ENCODE data around the gene MYH9.

The MYH9 gene

GRCh38 chr22:36419177-36419911 is 31.6 kb upstream of the MYH9 start:
- TF ChIP-seq CTCF (IDR thresholded peaks at IDR 0.05; ENCODE audit: insufficient read depth, low read length, poor library complexity, severe bottlenecking) (no peak), EZH2phosphoT487 (conservative IDR thresholded peaks at IDR 0.05; ENCODE audit: low read length) (no peak)

GRCh38 chr22:36417281-36417686 is 29.5 kb upstream of the MYH9 start:
- H4K20me1 ChIP-seq (ENCODE audit: low read depth, low read length), result no peaks in the 10 kb centered on the region
- no peak overlapping the region for H2AFZ ChIP-seq (ENCODE audit: low read depth, low read length, severe bottlenecking)
- no peaks in the 10 kb centered on the region for H3K27me3 ChIP-seq (ENCODE audit: low read length)
- H3K9ac ChIP-seq (ENCODE audit: low read length), result no peak overlapping the region
- H3K9me2 ChIP-seq (replicated peaks; ENCODE audit: insufficient read depth, low read length), result no peaks in the 10 kb centered on the region
- H3K79me2 ChIP-seq (ENCODE audit: insufficient read depth, low read length), result no peaks in the 10 kb centered on the region
- H3F3A ChIP-seq (ENCODE audit: insufficient read depth), result no peaks in the 10 kb centered on the region
- no peaks in the 10 kb centered on the region for H3K36me3 ChIP-seq (ENCODE audit: low read length)
- no peak overlapping the region for H3K4me3 ChIP-seq (ENCODE audit: insufficient read depth, low read length, poor library complexity, severe bottlenecking)
- no peak overlapping the region for H3K4me2 ChIP-seq (ENCODE audit: low read depth, low read length, poor library complexity, severe bottlenecking)
- H3K27ac ChIP-seq (ENCODE audit: low read depth, low read length), result no peak overlapping the region
- TF ChIP-seq EZH2phosphoT487 (conservative IDR thresholded peaks at IDR 0.05; ENCODE audit: low read length) (no peak), CTCF (IDR thresholded peaks at IDR 0.05; ENCODE audit: insufficient read depth, low read length, poor library complexity, severe bottlenecking) (no peak)
- H3K9me3 ChIP-seq (ENCODE audit: insufficient read depth, low read length), result no peaks in the 10 kb centered on the region

More at GRCh38 chr22:36419177-36419911, 31.6 kb upstream of the MYH9 start:
- no peaks in the 10 kb centered on the region for H3F3A ChIP-seq (ENCODE audit: insufficient read depth)
- no peaks in the 10 kb centered on the region for H3K9me3 ChIP-seq (ENCODE audit: insufficient read depth, low read length)
- H3K9ac ChIP-seq (ENCODE audit: low read length), result no peak overlapping the region
- no peaks in the 10 kb centered on the region for H3K79me2 ChIP-seq (ENCODE audit: insufficient read depth, low read length)
- H3K9me2 ChIP-seq (replicated peaks; ENCODE audit: insufficient read depth, low read length), result no peaks in the 10 kb centered on the region
- no peaks in the 10 kb centered on the region for H3K27me3 ChIP-seq (ENCODE audit: low read length)
- H3K4me2 ChIP-seq (ENCODE audit: low read depth, low read length, poor library complexity, severe bottlenecking), result no peak overlapping the region
- no peaks in the 10 kb centered on the region for H4K20me1 ChIP-seq (ENCODE audit: low read depth, low read length)
- H3K4me3 ChIP-seq (ENCODE audit: insufficient read depth, low read length, poor library complexity, severe bottlenecking), result no peak overlapping the region
- no peak overlapping the region for H3K27ac ChIP-seq (ENCODE audit: low read depth, low read length)
- H2AFZ ChIP-seq (ENCODE audit: low read depth, low read length, severe bottlenecking), result no peak overlapping the region
- no peaks in the 10 kb centered on the region for H3K36me3 ChIP-seq (ENCODE audit: low read length)

GRCh38 chr22:36415415-36416168 is 27.8 kb upstream of the MYH9 start:
- H3K79me2 ChIP-seq (ENCODE audit: insufficient read depth, low read length), result no peaks in the 10 kb centered on the region
- no peaks in the 10 kb centered on the region for H3K27me3 ChIP-seq (ENCODE audit: low read length)
- no peak overlapping the region for H3K4me2 ChIP-seq (ENCODE audit: low read depth, low read length, poor library complexity, severe bottlenecking)
- no peaks in the 10 kb centered on the region for H3F3A ChIP-seq (ENCODE audit: insufficient read depth)
- H3K27ac ChIP-seq (ENCODE audit: low read depth, low read length), result no peak overlapping the region
- H2AFZ ChIP-seq (ENCODE audit: low read depth, low read length, severe bottlenecking), result no peak overlapping the region
- no peaks in the 10 kb centered on the region for H3K36me3 ChIP-seq (ENCODE audit: low read length)
- H3K4me3 ChIP-seq (ENCODE audit: insufficient read depth, low read length, poor library complexity, severe bottlenecking), result no peak overlapping the region
- TF ChIP-seq CTCF (IDR thresholded peaks at IDR 0.05; ENCODE audit: insufficient read depth, low read length, poor library complexity, severe bottlenecking), result no peak
- TF ChIP-seq EZH2phosphoT487 (conservative IDR thresholded peaks at IDR 0.05; ENCODE audit: low read length), result no peak
- H4K20me1 ChIP-seq (ENCODE audit: low read depth, low read length), result no peaks in the 10 kb centered on the region
- no peaks in the 10 kb centered on the region for H3K9me2 ChIP-seq (replicated peaks; ENCODE audit: insufficient read depth, low read length)
- no peak overlapping the region for H3K9ac ChIP-seq (ENCODE audit: low read length)
- no peaks in the 10 kb centered on the region for H3K9me3 ChIP-seq (ENCODE audit: insufficient read depth, low read length)

Data from SU-DHL-6 (cell line).